GM12878 (cell line): ENCODE results near the gene HYAL1. TPM values are rescaled to one million over a fixed set of nuclear protein-coding genes. Genes with fewer than 3 reads are reported as not detected.
A peak's percentile ranks its signal among the peaks of the same experiment; 100 is the strongest.

Experiments
- ASH2L ChIP-seq: fragments of 300-600, 200-600 bp; sonication (generic); IDR thresholded peaks from 2 replicates; pipeline ENCODE4 v1.6.1; 2017; ENCODE audit warnings: low read depth, mild to moderate bottlenecking, borderline replicate concordance
- BCLAF1 ChIP-seq: fragments of 450-650 bp; IDR thresholded peaks from 2 replicates; pipeline ENCODE4 v1.6.1; 2017; ENCODE audit warnings: antibody characterized with exemption, mild to moderate bottlenecking, moderate library complexity
- CBFB ChIP-seq: IDR thresholded peaks from 2 replicates; pipeline ENCODE4 v1.6.1; 2016; ENCODE audit warnings: antibody characterized with exemption, low read depth
- CBX3 ChIP-seq: fragments of 200-600 bp; sonication (generic); IDR thresholded peaks from 2 replicates; pipeline ENCODE4 v1.6.1; 2016; ENCODE audit warnings: low read depth, borderline replicate concordance
- CHD4 ChIP-seq: fragments of 200-600 bp; sonication (generic); IDR thresholded peaks from 2 replicates; pipeline ENCODE4 v1.6.1; 2016; ENCODE audit warnings: mild to moderate bottlenecking
- E2F4 ChIP-seq: IDR thresholded peaks from 2 replicates; pipeline ENCODE4 v1.6.1; 2012; ENCODE audit warnings: low read depth, low read length, improper control_type of control experiment
- HSF1 ChIP-seq: fragments of 150-350 bp; IDR thresholded peaks from 2 replicates; pipeline ENCODE4 v1.6.1; 2014; ENCODE audit warnings: mild to moderate bottlenecking, low read depth, low read length
- JUNB ChIP-seq: IDR thresholded peaks from 2 replicates; pipeline ENCODE4 v1.6.1; 2016; ENCODE audit warnings: antibody characterized with exemption, mild to moderate bottlenecking
- KDM1A ChIP-seq: fragments of 200-600 bp; sonication (generic); IDR thresholded peaks from 2 replicates; pipeline ENCODE4 v1.6.1; 2016; ENCODE audit warnings: borderline replicate concordance
- MTA2 ChIP-seq: fragments of 450-650 bp; IDR thresholded peaks from 2 replicates; pipeline ENCODE4 v1.6.1; 2016; ENCODE audit warnings: low read depth, mild to moderate bottlenecking, moderate library complexity
- MYB ChIP-seq: fragments of 150-350 bp; IDR thresholded peaks from 2 replicates; pipeline ENCODE4 v1.6.1; 2014; ENCODE audit warnings: mild to moderate bottlenecking, low read depth, low read length, borderline replicate concordance
- POLR2A ChIP-seq: IDR thresholded peaks from 2 replicates; pipeline ENCODE4 v1.6.1; 2011; ENCODE audit warnings: low read depth, mild to moderate bottlenecking, low read length
- POLR2AphosphoS5 ChIP-seq: IDR thresholded peaks from 2 replicates; pipeline ENCODE4 v1.6.1; 2011; ENCODE audit warnings: mild to moderate bottlenecking, low read length, inconsistent platforms
- SIX5 ChIP-seq: IDR thresholded peaks from 2 replicates; pipeline ENCODE4 v1.6.1; 2011; ENCODE audit warnings: mild to moderate bottlenecking, low read depth, low read length, moderate library complexity; ENCODE audit not compliant: severe bottlenecking
- SMAD1 ChIP-seq: fragments of 450-650 bp; IDR thresholded peaks from 2 replicates; pipeline ENCODE4 v1.6.1; 2018; ENCODE audit warnings: mild to moderate bottlenecking, low read depth; ENCODE audit not compliant: partially characterized antibody
- SP1 ChIP-seq: IDR thresholded peaks from one replicate; pipeline ENCODE4 v1.6.1; 2011; ENCODE audit warnings: low read depth, low read length
- STAT1 ChIP-seq: fragments of 450-650 bp; conservative IDR thresholded peaks from 2 replicates; pipeline ENCODE4 v1.6.1; 2014; ENCODE audit warnings: antibody characterized with exemption, mild to moderate bottlenecking
- SUZ12 ChIP-seq: fragments of 200-600 bp; sonication (generic); IDR thresholded peaks from one replicate; pipeline ENCODE4 v1.6.1; 2018; ENCODE audit warnings: antibody characterized with exemption, mild to moderate bottlenecking; ENCODE audit not compliant: unreplicated experiment
- YBX1 ChIP-seq: fragments of 450-650 bp; IDR thresholded peaks from 2 replicates; pipeline ENCODE4 v1.6.1; 2016; ENCODE audit warnings: antibody characterized with exemption
- ZBED1 ChIP-seq: IDR thresholded peaks from 2 replicates; pipeline ENCODE4 v1.6.1; 2016; ENCODE audit warnings: borderline replicate concordance
- ZNF592 ChIP-seq: fragments of 450-650 bp; IDR thresholded peaks from 2 replicates; pipeline ENCODE4 v1.6.1; 2017; ENCODE audit warnings: mild to moderate bottlenecking, moderate library complexity
- ZZZ3 ChIP-seq: IDR thresholded peaks from 2 replicates; pipeline ENCODE4 v1.6.1; 2011; ENCODE audit warnings: low read depth; ENCODE audit not compliant: control insufficient read depth, insufficient read length
- polyA plus RNA-seq, 11 experiments: library from polyadenylated mRNA; depleted of rRNA in 4 of 11; unstranded in 6 of 11; stranded (reverse) in 5 of 11; fragments of >200 nt; fragmentation: Nextera tagmentation in 4 of 11; fragmentation: Illumina TruSeq in 1 of 11; extraction: Ambion mirVana in 4 of 11; extraction: Trizol in 1 of 11; gene quantifications; 1 replicate in 1 of 11; 2 replicates in 10 of 11; pipeline versions ENCODE4 v1.2.1 to v1.2.3, GENCODE V29; 2011 to 2016; ENCODE audit warnings: inconsistent platforms in 2 of 11, missing spikeins in 2 of 11, low read depth in 1 of 11
- total RNA-seq, 4 experiments: library from RNA; depleted of rRNA in 3 of 4; stranded (reverse); fragments of >200 nt in 3 of 4; fragmentation: Illumina TruSeq in 1 of 4; extraction: Trizol in 1 of 4; gene quantifications; 2 replicates each; pipeline versions ENCODE4 v1.2.1 to v1.2.3, GENCODE V29; 2013 to 2021

HYAL1 gene
- total and polyA plus RNA-seq, 10 of the 15 experiments (the other 5 are each of a cell fraction or from before 2014, with no cell fraction given), result 0.04 to 0.55 (median 0.18) TPM; not detected in 2

GRCh38 chr3:50350527-50351322, 47.4 kb upstream of the HYAL1 start, which contains the start of the genes CYB561D2 and NPRL2 (continued):
- no peak for TF ChIP-seq YBX1
- peak; percentile 96 for TF ChIP-seq POLR2A
- TF ChIP-seq SP1, result peak; percentile 52
- no peak for TF ChIP-seq ASH2L
- no peak for TF ChIP-seq SMAD1
- peak; percentile 48; the same call in 1 of the 2 replicates for TF ChIP-seq MTA2
- TF ChIP-seq E2F4, result peak; percentile 5; the same call in 1 of the 2 replicates
- no peak for TF ChIP-seq JUNB
- no peak for TF ChIP-seq MYB
- TF ChIP-seq BCLAF1, result no peak
- TF ChIP-seq SUZ12, result no peak
- TF ChIP-seq CBX3, result no peak
- no peak for TF ChIP-seq ZBED1
- no peak for TF ChIP-seq STAT1
- peak; percentile 92 for TF ChIP-seq POLR2AphosphoS5
- TF ChIP-seq CBFB, result 0 out of 2 replicates have a peak, but pooled peaks have one; percentile 24
- no peak for TF ChIP-seq KDM1A
- TF ChIP-seq CHD4, result no peak
- TF ChIP-seq ZNF592, result no peak
- peak; percentile 99 for TF ChIP-seq SIX5
- TF ChIP-seq ZZZ3, result no peak
- no peak for TF ChIP-seq HSF1
